ENCODE results near the gene IL24. TPM values are rescaled to one million over a fixed set of nuclear protein-coding genes. Genes with fewer than 3 reads are reported as not detected.

IL24 gene
- total and polyA plus RNA-seq, 8 donors: not detected

DNA sequence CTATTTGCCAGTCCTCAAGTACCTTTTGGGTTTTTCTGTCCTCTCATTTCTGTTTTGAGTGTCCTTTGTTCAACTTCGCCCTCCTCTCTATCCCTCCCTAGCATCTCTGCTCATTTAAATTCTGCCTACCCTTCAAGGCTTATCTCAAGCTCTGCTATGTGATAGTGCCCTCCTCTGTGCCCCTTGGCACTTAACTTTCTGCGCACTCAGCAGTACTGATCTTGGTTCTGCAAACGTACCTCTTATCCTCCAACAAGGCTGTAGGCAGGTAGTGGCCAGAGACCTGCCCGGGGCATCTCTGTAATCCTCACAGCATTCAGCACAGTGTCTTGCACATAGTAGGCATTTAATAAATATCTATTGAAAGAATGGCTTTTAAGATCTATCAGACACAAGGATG lies 37.1 kb upstream of the IL24 start:
- intact Hi-C loops (cut with DNase I): no loop called here
- H3K4me1 ChIP-seq: peaks cover 0 to 3% (median 0%) of the 10 kb centered on the region in 3 donors
- TF ChIP-seq, protein P1, sequence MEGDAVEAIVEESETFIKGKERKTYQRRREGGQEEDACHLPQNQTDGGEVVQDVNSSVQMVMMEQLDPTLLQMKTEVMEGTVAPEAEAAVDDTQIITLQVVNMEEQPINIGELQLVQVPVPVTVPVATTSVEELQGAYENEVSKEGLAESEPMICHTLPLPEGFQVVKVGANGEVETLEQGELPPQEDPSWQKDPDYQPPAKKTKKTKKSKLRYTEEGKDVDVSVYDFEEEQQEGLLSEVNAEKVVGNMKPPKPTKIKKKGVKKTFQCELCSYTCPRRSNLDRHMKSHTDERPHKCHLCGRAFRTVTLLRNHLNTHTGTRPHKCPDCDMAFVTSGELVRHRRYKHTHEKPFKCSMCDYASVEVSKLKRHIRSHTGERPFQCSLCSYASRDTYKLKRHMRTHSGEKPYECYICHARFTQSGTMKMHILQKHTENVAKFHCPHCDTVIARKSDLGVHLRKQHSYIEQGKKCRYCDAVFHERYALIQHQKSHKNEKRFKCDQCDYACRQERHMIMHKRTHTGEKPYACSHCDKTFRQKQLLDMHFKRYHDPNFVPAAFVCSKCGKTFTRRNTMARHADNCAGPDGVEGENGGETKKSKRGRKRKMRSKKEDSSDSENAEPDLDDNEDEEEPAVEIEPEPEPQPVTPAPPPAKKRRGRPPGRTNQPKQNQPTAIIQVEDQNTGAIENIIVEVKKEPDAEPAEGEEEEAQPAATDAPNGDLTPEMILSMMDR (IDR thresholded peaks at IDR 0.05): no peak
- no peaks in the 10 kb centered on the region for H3K36me3 ChIP-seq
- no peak overlapping the region for H3K27ac ChIP-seq
- no peak for ATAC-seq
- no peak for FAIRE-seq
- H3K4me3 ChIP-seq: no peak overlapping the region
- H3K27me3 ChIP-seq: no peaks in the 10 kb centered on the region
- WGBS, 2 donors: 75 to 77% methylated on average over 4 of the region's 4 CpGs
- no peak for DNase-seq
- no peaks in the 10 kb centered on the region for H3K9me3 ChIP-seq

DNA sequence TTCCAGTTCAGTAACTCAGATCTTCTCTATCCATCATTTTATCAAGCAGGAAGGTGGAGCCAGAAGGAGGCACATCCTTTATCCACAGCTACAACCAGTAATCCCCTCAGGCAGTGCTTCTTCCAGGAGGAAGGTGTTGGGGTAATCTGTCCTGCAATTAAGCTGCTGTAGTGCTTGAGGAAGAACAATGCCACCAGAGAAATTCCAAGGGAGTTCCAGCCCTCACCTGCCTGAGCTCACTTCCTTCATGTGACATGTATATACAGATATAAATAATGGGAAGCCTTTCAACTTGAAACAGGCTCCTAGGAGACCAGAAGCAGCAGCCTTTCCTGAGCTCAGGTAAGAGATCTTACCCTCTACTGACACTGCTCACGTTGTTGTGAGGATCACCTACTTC lies 34.0 kb upstream of the IL24 start:
- TF ChIP-seq, protein P1 (IDR thresholded peaks at IDR 0.05): no peak
- intact Hi-C loops (cut with DNase I): no loop called here
- WGBS, 2 donors: 13% methylated on average over 1 of the region's 1 CpG
- no peak for FAIRE-seq
- no peak overlapping the region for H3K27ac ChIP-seq
- no peak for ATAC-seq
- H3K9me3 ChIP-seq: no peaks in the 10 kb centered on the region
- no peak overlapping the region for H3K4me3 ChIP-seq
- H3K4me1 ChIP-seq: peaks cover 0 to 3% (median 0%) of the 10 kb centered on the region in 3 donors
- no peaks in the 10 kb centered on the region for H3K27me3 ChIP-seq
- no peak for DNase-seq
- no peaks in the 10 kb centered on the region for H3K36me3 ChIP-seq

DNA sequence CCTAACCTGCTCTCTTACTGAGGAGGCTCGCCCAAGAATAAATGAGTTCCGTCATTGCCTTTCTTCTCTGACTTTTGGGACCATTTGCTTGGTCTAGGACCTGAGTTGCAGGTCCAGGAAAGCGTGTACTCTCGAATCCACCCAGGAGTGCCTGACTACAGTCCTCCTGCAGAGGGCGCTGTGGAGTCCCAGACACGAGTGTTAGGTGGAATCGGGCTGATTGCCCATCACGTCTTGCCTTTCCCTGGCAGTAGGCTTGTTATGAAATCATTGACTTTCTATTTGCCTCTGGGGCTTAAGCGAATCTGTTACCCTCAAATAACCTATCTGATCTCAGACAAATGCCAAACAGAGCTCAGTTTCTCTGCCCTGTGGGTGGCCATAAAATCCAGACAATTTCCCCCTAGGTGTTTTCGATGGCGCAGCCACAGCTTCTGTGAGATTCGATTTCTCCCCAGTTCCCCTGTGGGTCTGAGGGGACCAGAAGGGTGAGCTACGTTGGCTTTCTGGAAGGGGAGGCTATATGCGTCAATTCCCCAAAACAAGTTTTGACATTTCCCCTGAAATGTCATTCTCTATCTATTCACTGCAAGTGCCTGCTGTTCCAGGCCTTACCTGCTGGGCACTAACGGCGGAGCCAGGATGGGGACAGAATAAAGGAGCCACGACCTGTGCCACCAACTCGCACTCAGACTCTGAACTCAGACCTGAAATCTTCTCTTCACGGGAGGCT lies 32.1 kb upstream of the IL24 start, which contains the start of gene IL20:
TSS of gene IL20 (plus strand) at position 685 of the 733 bp plus-strand sequence. CDS start 230 bp downstream, outside the sequence.
- Histone ChIP-seq H3K27me3 (no peaks in the 10 kb centered on the region), H3K9me3 (no peaks in the 10 kb centered on the region), H3K4me3 (no peak within 1 kb of the TSS), H3K4me1 (peaks cover 0 to 3% (median 0%) of the 10 kb centered on the region in 3 donors), H3K27ac (no peak within 1 kb of the TSS), H3K36me3 (no peaks in the 10 kb centered on the region)
- FAIRE-seq: no peak
- intact Hi-C loops (cut with DNase I): no loop called here
- TF ChIP-seq, protein P1 (IDR thresholded peaks at IDR 0.05): peak; percentile 85 to 94 (median 88)
- peak; percentile 88 to 99 (median 95) for DNase-seq
- peak; percentile 98 to 100 (median 99) for ATAC-seq
- 49 to 50% methylated on average over 19 of the region's 19 CpGs for WGBS, 2 donors

DNA sequence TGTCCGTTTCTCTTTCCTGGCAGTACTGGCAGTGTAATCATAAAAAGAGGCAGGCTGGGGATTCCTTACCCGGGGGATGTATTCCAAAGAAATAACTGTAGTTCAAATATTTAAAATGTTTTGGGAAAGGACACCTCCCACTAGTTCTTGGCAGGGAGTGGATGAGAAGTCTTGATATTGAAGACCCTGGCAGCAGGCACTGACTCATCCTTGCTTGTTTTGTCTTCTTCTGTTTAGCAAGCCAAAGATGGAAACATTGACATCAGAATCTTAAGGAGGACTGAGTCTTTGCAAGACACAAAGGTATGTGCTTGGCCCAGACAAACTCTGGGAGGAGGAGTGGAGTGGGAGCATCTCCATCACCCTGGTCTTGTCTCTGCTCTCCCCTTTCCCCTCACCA lies 31.2 kb upstream of the IL24 start:
- Histone ChIP-seq H3K27me3 (no peaks in the 10 kb centered on the region), H3K36me3 (no peaks in the 10 kb centered on the region), H3K4me3 (no peak overlapping the region), H3K4me1 (peaks cover 0 to 3% (median 0%) of the 10 kb centered on the region in 3 donors), H3K27ac (no peak overlapping the region), H3K9me3 (no peaks in the 10 kb centered on the region)
- DNase-seq (no peak), FAIRE-seq (no peak), ATAC-seq (no peak)
- intact Hi-C loops (cut with DNase I): no loop called here
- TF ChIP-seq, protein P1 (IDR thresholded peaks at IDR 0.05): no peak
- WGBS, 2 donors: 64 to 84% methylated on average over 2 of the region's 2 CpGs

DNA sequence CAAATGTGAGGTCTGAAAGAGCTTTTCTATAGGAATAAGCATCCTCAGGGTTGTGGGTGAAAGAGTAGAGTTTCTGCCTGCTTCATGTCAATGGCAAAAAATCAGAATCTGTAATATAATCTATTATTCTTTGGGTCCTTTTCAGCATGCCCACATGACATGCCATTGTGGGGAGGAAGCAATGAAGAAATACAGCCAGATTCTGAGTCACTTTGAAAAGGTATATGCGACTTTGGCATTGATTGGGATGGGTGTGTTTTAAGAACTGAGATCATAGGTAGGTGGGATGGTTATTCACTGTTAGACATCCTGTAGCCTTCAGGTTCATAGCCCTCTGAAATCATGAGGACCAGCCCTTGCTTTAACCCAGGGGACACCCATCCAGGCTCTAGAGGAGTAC lies 30.0 kb upstream of the IL24 start:
- H3K36me3 ChIP-seq: no peaks in the 10 kb centered on the region
- DNase-seq (no peak), FAIRE-seq (no peak), ATAC-seq (no peak)
- no peak overlapping the region for H3K4me3 ChIP-seq
- peaks cover 0 to 3% (median 0%) of the 10 kb centered on the region in 3 donors for H3K4me1 ChIP-seq
- WGBS, 2 donors: 84 to 100% methylated on average over 1 of the region's 1 CpG
- no peak overlapping the region for H3K27ac ChIP-seq
- TF ChIP-seq, protein P1 (IDR thresholded peaks at IDR 0.05): no peak
- H3K27me3 ChIP-seq: no peaks in the 10 kb centered on the region
- intact Hi-C loops (cut with DNase I): no loop called here
- H3K9me3 ChIP-seq: no peaks in the 10 kb centered on the region

Measured in pancreas (tissue), 10 donors.